ENCODE results near the gene CCDC102B. TPM values are rescaled to one million over a fixed set of nuclear protein-coding genes. Genes with fewer than 3 reads are reported as not detected.
A peak's percentile ranks its signal among the peaks of the same experiment; 100 is the strongest.

CCDC102B gene
- total RNA-seq, 6 experiments from 2014 or later, result 1.2 to 3.5 (median 2.5) TPM

DNA sequence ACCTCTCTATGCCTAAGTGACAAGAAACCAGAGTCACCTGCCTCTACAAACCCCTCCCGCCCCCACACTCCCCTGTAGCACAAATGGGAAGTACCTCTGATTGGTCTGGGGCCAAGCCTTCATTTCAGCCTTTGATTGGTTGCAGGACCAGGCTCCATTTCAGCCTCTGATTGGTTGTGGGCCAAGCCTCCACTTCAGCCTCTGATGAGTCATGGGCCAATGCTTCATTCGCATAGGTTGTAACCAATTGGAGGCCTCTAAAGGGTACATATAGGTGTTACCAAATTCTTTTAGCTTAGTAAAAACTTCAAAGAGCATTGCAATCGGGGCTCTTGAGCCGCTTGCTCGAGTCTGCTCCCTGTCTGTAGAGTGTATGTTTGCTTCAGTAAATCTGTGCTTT, 25.0 kb downstream of the CCDC102B start:
- Mint-ChIP-seq H3K4me1 (ENCODE audit: low read depth) (peaks cover 7% of the 10 kb centered on the region; the same call in 1 of the 2 replicates), H3K27me3 (ENCODE audit: insufficient read depth) (no peaks in the 10 kb centered on the region), H3K27ac (no peak overlapping the region), H3K4me3 (no peak overlapping the region), H3K9me3 (no peaks in the 10 kb centered on the region), H3K36me3 (ENCODE audit: low read depth) (no peaks in the 10 kb centered on the region)
- TF ChIP-seq, protein P1, sequence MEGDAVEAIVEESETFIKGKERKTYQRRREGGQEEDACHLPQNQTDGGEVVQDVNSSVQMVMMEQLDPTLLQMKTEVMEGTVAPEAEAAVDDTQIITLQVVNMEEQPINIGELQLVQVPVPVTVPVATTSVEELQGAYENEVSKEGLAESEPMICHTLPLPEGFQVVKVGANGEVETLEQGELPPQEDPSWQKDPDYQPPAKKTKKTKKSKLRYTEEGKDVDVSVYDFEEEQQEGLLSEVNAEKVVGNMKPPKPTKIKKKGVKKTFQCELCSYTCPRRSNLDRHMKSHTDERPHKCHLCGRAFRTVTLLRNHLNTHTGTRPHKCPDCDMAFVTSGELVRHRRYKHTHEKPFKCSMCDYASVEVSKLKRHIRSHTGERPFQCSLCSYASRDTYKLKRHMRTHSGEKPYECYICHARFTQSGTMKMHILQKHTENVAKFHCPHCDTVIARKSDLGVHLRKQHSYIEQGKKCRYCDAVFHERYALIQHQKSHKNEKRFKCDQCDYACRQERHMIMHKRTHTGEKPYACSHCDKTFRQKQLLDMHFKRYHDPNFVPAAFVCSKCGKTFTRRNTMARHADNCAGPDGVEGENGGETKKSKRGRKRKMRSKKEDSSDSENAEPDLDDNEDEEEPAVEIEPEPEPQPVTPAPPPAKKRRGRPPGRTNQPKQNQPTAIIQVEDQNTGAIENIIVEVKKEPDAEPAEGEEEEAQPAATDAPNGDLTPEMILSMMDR (IDR thresholded peaks at IDR 0.05), result no peak
- no peak for DNase-seq

DNA sequence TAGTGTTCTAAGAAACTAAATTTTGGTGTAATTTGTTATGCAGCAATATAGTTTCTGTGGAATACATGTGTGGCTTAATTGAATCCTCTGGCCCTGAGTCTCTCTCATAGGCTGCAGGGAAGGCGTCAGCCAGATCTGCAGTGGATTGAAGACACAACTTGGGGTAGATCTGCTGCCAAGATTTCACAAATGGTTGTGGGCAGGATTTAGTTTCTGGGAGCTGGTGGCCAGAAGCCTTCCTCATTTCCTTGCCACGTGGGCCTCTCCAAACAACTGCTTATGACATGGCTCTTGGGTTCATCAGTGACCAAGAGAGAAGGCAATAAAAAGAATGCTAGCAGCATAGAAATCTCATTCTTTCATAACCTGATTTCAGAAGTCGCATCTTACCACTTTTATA, 28.2 kb downstream of the CCDC102B start:
- H3K27ac Mint-ChIP-seq, result no peak overlapping the region; the same call in 1 of the 2 replicates
- no peaks in the 10 kb centered on the region for H3K36me3 Mint-ChIP-seq (ENCODE audit: low read depth)
- no peak overlapping the region for H3K4me3 Mint-ChIP-seq
- H3K27me3 Mint-ChIP-seq (ENCODE audit: insufficient read depth), result no peaks in the 10 kb centered on the region
- no peak for DNase-seq
- peaks cover 7% of the 10 kb centered on the region; the same call in 1 of the 2 replicates for H3K4me1 Mint-ChIP-seq (ENCODE audit: low read depth)
- H3K9me3 Mint-ChIP-seq, result no peaks in the 10 kb centered on the region
- TF ChIP-seq, protein P1 (IDR thresholded peaks at IDR 0.05), result no peak

DNA sequence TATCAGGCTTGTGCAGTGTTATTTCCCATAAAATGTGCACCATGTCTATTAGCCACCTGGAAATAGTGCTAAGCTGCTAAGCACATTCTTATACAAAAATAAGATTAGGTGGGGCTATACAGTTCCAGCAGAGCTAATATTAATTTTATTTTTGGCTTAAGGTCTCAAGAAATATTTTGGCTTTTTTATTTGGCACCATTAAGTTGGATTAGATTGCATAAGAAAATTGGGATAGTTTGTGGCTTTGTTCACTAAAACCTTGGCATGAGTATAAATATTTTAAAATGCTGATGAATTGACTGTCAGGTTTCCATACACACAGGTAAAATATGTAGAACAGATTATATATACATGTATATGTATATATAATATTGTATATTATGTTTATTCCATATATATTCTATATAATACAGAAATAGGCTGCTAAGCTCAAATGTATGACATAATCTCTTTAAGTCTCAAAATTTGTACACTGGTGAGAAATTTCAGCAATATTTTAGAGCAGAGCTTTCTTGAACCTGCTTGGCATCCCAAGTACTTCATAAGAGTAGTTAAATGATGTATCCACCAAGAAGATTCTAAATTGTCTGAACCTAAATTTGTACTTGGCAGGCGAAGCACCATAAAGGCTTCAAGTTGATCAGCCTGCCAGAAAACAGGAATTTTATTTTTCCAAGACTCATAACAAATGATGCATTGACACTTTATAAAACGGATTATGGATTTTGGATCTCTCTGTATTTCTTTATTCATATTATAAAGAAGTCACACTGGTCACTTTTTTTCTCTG, 32.6 kb downstream of the CCDC102B start:
- Mint-ChIP-seq H3K36me3 (ENCODE audit: low read depth) (no peaks in the 10 kb centered on the region), H3K27me3 (ENCODE audit: insufficient read depth) (no peaks in the 10 kb centered on the region; the same call in 1 of the 2 replicates), H3K9me3 (no peaks in the 10 kb centered on the region), H3K4me1 (ENCODE audit: low read depth) (peaks cover 8% of the 10 kb centered on the region; the same call in 1 of the 2 replicates), H3K27ac (no peak overlapping the region), H3K4me3 (no peak overlapping the region)
- no peak for DNase-seq
- TF ChIP-seq, protein P1 (IDR thresholded peaks at IDR 0.05), result no peak

DNA sequence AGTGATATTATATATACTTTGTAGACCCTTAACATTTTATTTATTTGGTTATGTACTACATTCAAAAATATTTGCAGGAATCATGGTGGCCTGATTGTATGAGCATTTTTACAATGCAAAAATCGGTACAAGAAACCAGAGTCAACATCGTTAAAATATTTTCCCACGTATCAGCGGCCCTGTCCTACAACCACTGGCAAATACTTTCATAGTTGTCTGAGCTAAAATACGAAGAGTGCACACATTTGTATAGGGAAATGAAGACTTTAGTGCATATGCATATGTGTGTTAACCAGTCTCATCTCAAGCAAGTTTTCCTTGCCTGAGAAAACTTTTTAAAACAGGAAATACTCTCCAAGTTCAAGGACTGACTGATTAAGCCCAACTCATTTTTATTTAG, 35.9 kb downstream of the CCDC102B start:
- TF ChIP-seq, protein P1 (IDR thresholded peaks at IDR 0.05), result no peak
- no peaks in the 10 kb centered on the region for H3K36me3 Mint-ChIP-seq (ENCODE audit: low read depth)
- no peak overlapping the region for H3K27ac Mint-ChIP-seq
- no peak overlapping the region for H3K4me3 Mint-ChIP-seq
- DNase-seq, result no peak
- H3K4me1 Mint-ChIP-seq (ENCODE audit: low read depth), result peaks cover 30% of the 10 kb centered on the region
- no peaks in the 10 kb centered on the region; the same call in 1 of the 2 replicates for H3K27me3 Mint-ChIP-seq (ENCODE audit: insufficient read depth)
- H3K9me3 Mint-ChIP-seq, result no peaks in the 10 kb centered on the region

DNA sequence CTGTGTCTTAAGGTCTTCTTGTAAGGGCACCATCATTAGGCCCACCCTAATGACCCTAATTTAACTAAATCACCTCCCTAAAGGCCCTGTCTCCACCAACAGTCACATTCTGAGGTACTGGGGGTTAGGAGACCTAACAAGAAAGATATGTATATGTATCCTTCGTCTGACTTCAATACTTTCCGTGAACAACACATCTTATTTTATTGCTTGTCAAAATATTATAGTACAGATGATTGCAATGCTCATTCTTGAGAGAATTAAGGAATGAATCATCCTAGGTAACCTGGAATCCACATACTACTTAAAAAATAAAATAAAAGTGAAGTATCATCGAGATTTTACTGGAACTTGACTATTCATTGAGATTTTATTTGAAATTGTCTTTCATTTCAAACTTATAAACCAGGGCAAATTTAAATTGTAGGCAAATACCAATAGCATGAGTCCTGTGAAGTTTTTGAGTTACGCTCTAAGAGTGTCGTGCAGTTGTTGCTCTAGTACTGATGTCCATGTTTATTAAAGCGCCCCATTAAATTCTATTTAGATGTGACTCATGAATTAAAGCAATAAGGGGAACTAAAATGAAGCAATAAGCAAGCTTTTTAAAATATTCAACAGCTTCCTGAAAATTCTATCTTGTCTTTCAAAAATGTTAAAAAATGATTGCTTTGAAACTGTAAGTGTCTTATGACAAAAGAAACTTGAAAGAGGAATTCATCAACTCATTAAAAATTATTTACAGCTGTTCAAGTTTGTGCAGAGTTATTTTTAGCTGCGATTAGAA, 40.0 kb downstream of the CCDC102B start:
- H3K36me3 Mint-ChIP-seq (ENCODE audit: low read depth), result no peaks in the 10 kb centered on the region
- DNase-seq, result peak; percentile 77
- H3K4me3 Mint-ChIP-seq, result peak overlapping the region; percentile 71
- peaks cover 52% of the 10 kb centered on the region for H3K4me1 Mint-ChIP-seq (ENCODE audit: low read depth)
- no peaks in the 10 kb centered on the region for H3K9me3 Mint-ChIP-seq
- H3K27me3 Mint-ChIP-seq (ENCODE audit: insufficient read depth), result no peaks in the 10 kb centered on the region; the same call in 1 of the 2 replicates
- H3K27ac Mint-ChIP-seq, result peak overlapping the region; percentile 85
- TF ChIP-seq, protein P1 (IDR thresholded peaks at IDR 0.05), result no peak
